HepG2 (cell line): Measurements from ENCODE around the gene ECE2. TPM values are rescaled to one million over a fixed set of nuclear protein-coding genes. Genes with fewer than 3 reads are reported as not detected.

ENCODE experiments used
- ATAC-seq: fragments of 200-7000 bp; cut with Tn5 transposase; 3 replicates; pipeline ENCODE4 v1.9.1; 2020; ENCODE audit warnings: mild to moderate bottlenecking, moderate library complexity
- BruUV-seq: library from RNA; stranded (reverse); fragments of 400-500 nt; replicated peaks from 2 replicates; lab custom pipeline; 2021; lab: Mats Ljungman, UMichigan
- CTCF ChIA-PET: fragments of 300-600 bp; formaldehyde crosslinking; extraction: SDS; loops from one replicate; lab custom pipeline; 2021; ENCODE audit warnings: low total read pairs, inconsistent platforms, low intra/inter-chr PET ratio; lab: Yijun Ruan, JAX
- POLR2A ChIA-PET: fragments of 350-600 bp; sonication (Branson Sonifier 250); formaldehyde crosslinking; loops from one replicate; lab custom pipeline; 2020; ENCODE audit warnings: antibody characterized with exemption, inconsistent platforms; lab: Yijun Ruan, JAX
- DNase-seq: peaks from one replicate; pipeline ENCODE4 v3.0.0-alpha.2; 2015; ENCODE audit warnings: low spot score
- FAIRE-seq: peaks from 3 replicates; lab custom pipeline; 2011; peaks lifted over from hg19 to GRCh38; lab: Jason Lieb, UNC
- H2AFZ ChIP-seq: one replicate; pipeline ENCODE4 v1.6.1; 2011; ENCODE audit warnings: low read length, inconsistent platforms
- H3K27ac ChIP-seq: fragments of 300-600 bp; 3 replicates; pipeline ENCODE4 v1.8.0; 2011; ENCODE audit warnings: mixed run types, mild to moderate bottlenecking, mixed read lengths, low read length, inconsistent platforms; ENCODE audit not compliant: insufficient read depth; ENCODE audit errors: extremely low read length
- H3K27me3 ChIP-seq, 2 experiments: fragments of 200-600 bp in 1 of 2; 2 replicates in 1 of 2; 3 replicates in 1 of 2; pipeline versions ENCODE4 v1.6.0 to v1.8.0; 2011; ENCODE audit warnings: low read length in 2 of 2, mild to moderate bottlenecking in 2 of 2, moderate library complexity in 2 of 2, inconsistent platforms in 1 of 2; ENCODE audit not compliant: insufficient read depth in 2 of 2, control insufficient read depth in 1 of 2
- H3K36me3 ChIP-seq, 2 experiments: fragments of 200-600 bp in 1 of 2; replicated peaks in 1 of 2; 2 replicates in 1 of 2; 3 replicates in 1 of 2; pipeline versions ENCODE4 v1.5.1 to v1.8.0; 2011; ENCODE audit warnings: low read length in 2 of 2, inconsistent platforms in 1 of 2; ENCODE audit not compliant: insufficient read depth in 2 of 2, control insufficient read depth in 1 of 2
- H3K4me1 ChIP-seq: 2 replicates; pipeline ENCODE4 v1.5.1; 2012; ENCODE audit warnings: low read length, inconsistent platforms; ENCODE audit not compliant: insufficient read depth
- H3K4me2 ChIP-seq: 2 replicates; pipeline ENCODE4 v1.6.0; 2011; ENCODE audit warnings: low read depth, low read length, inconsistent platforms
- H3K4me3 ChIP-seq, 3 experiments: fragments of 200-600 bp in 1 of 3; sonication (generic), shearing (Covaris generic) in 1 of 3; replicated peaks in 1 of 3; 2 replicates each; pipeline ENCODE4 v1.5.1; 2011 to 2016; ENCODE audit warnings: low read length in 3 of 3, inconsistent platforms in 2 of 3, low read depth in 2 of 3, mild to moderate bottlenecking in 2 of 3, control low read depth in 1 of 3, mixed read lengths in 1 of 3; ENCODE audit not compliant: insufficient read depth in 1 of 3
- H3K79me2 ChIP-seq: one replicate; pipeline ENCODE4 v1.6.1; 2011; ENCODE audit warnings: low read length, inconsistent platforms; ENCODE audit not compliant: insufficient read depth
- H3K9ac ChIP-seq: 2 replicates; pipeline ENCODE4 v1.6.0; 2011; ENCODE audit warnings: mild to moderate bottlenecking, low read depth, low read length, inconsistent platforms; ENCODE audit not compliant: insufficient read depth
- H3K9me3 ChIP-seq: 2 replicates; pipeline ENCODE4 v1.5.1; 2012; ENCODE audit warnings: mild to moderate bottlenecking, low read length
- H4K20me1 ChIP-seq: 2 replicates; pipeline ENCODE4 v1.6.0; 2011; ENCODE audit warnings: inconsistent platforms, mild to moderate bottlenecking, low read length, moderate library complexity; ENCODE audit not compliant: insufficient read depth
- BATF2 ChIP-seq: sonication (generic); formaldehyde crosslinking; IDR thresholded peaks from 2 replicates; pipeline ENCODE4 v1.8.0; 2022; ENCODE audit warnings: mild to moderate bottlenecking, missing genetic modification reagents, moderate library complexity
- CCDC6 ChIP-seq: sonication (generic); formaldehyde crosslinking; IDR thresholded peaks from 2 replicates; pipeline ENCODE4 v1.8.1; 2022; ENCODE audit warnings: mild to moderate bottlenecking, missing genetic modification reagents, moderate library complexity
- FOXC1 ChIP-seq: sonication (generic); formaldehyde crosslinking; IDR thresholded peaks from 2 replicates; pipeline ENCODE4 v1.8.0; 2022; ENCODE audit warnings: mild to moderate bottlenecking, missing genetic modification reagents, borderline replicate concordance
- HDAC1 ChIP-seq: sonication (generic); formaldehyde crosslinking; IDR thresholded peaks from 2 replicates; pipeline ENCODE4 v1.5.1; 2020; ENCODE audit warnings: mild to moderate bottlenecking, missing genetic modification reagents
- MYC ChIP-seq: sonication (generic); formaldehyde crosslinking; IDR thresholded peaks from 2 replicates; pipeline ENCODE4 v1.9.0; 2021; ENCODE audit warnings: missing genetic modification reagents, borderline replicate concordance
- SRY ChIP-seq: sonication (generic); formaldehyde crosslinking; IDR thresholded peaks from 2 replicates; pipeline ENCODE4 v1.8.0; 2022; ENCODE audit warnings: mild to moderate bottlenecking, missing genetic modification reagents
- ZBTB37 ChIP-seq: sonication (generic); formaldehyde crosslinking; IDR thresholded peaks from 2 replicates; pipeline ENCODE4 v1.4.0; 2020; ENCODE audit warnings: mild to moderate bottlenecking, missing genetic modification reagents
- ZC3H13 ChIP-seq: sonication (generic); formaldehyde crosslinking; IDR thresholded peaks from 2 replicates; pipeline ENCODE4 v1.8.1; 2023; ENCODE audit warnings: mild to moderate bottlenecking, missing genetic modification reagents, moderate library complexity
- WGBS: methylation state at CpG from one replicate; pipeline ENCODE4 v1.1.6; 2017; ENCODE audit warnings: low lambda C conversion rate; 5-methylcytosine and 5-hydroxymethylcytosine counted together
- in situ Hi-C: cut with HindIII; loops from 2 replicates; pipeline ENCODE4 v1.10.0; 2017; ENCODE audit warnings: low pct_unique_long_range_greater_than_20kb; ENCODE audit not compliant: extremely low pct_ligation_motif_present
- intact Hi-C: fragments of 100-400 bp; cut with micrococcal nuclease; formaldehyde crosslinking; loops from one replicate; pipeline ENCODE4 v1.10.0; 2022; ENCODE audit not compliant: unreplicated experiment
- polyA plus RNA-seq, 8 experiments: library from polyadenylated mRNA; depleted of rRNA in 3 of 8; stranded (reverse) in 7 of 8; unstranded in 1 of 8; fragments of >200 nt; fragmentation: Illumina TruSeq in 4 of 8; extraction: Trizol in 4 of 8; gene quantifications; 2 replicates each; pipeline versions ENCODE4 v1.2.1 to v1.2.3, GENCODE V29; 2011 to 2016; ENCODE audit warnings: low read depth in 4 of 8, missing spikeins in 1 of 8, mixed read lengths in 1 of 8; ENCODE audit not compliant: insufficient read depth in 1 of 8
- total RNA-seq, 5 experiments: library from RNA; depleted of rRNA; stranded (reverse); fragments of >200 nt; fragmentation: Illumina TruSeq; extraction: Trizol; gene quantifications; 2 replicates each; pipeline ENCODE4 v1.2.3, GENCODE V29; 2016; ENCODE audit warnings: low read depth in 1 of 5

ECE2 gene
- total and polyA plus RNA-seq, 2 of the 13 experiments (the other 11 are each of a cell fraction or from before 2014, with no cell fraction given) = not detected

GRCh38 chr3:184239221-184239620, 36.6 kb upstream of the ECE2 start:
- Histone ChIP-seq H3K27ac (no peak overlapping the region), H3K4me2 (no peak overlapping the region), H3K36me3 (peaks cover 9 to 12% of the 10 kb centered on the region in 2 experiments), H3K4me1 (peaks cover 24% of the 10 kb centered on the region), H3K9ac (no peak overlapping the region), H3K79me2 (no peaks in the 10 kb centered on the region), H3K4me3 (no peak overlapping the region), H3K9me3 (no peaks in the 10 kb centered on the region), H4K20me1 (peaks cover 4% of the 10 kb centered on the region), H3K27me3 (peaks cover 8 to 46% of the 10 kb centered on the region in 2 experiments; a peak in 4 of 5 replicates)
- POLR2A ChIA-PET = interaction anchor here (1.3 kb wide), 1 partner anchor 12 kb away, joined by 3 read pairs; no protein-coding TSS in a partner anchor
- ATAC-seq (no peak), FAIRE-seq (no peak)
- CTCF ChIA-PET = no interaction called here
- 14% methylated on average over 1 of the region's 8 CpGs for WGBS
- in situ Hi-C loops = no loop called here
- no peak for TF ChIP-seq ZBTB37
- no peak for TF ChIP-seq BATF2 (CRISPR knock-in tag)
- TF ChIP-seq FOXC1 (CRISPR knock-in tag) = no peak
- no peak for TF ChIP-seq SRY (CRISPR knock-in tag)
- TF ChIP-seq HDAC1 (CRISPR knock-in tag) = no peak
- no peak for TF ChIP-seq MYC
- TF ChIP-seq CCDC6 (CRISPR knock-in tag) = no peak
- TF ChIP-seq ZC3H13 (CRISPR knock-in tag) = no peak
- TF ChIP-seq, all 625 proteins: peak for 0
- DNase-seq = no peak
- no peak overlapping the region for H2AFZ ChIP-seq
- intact Hi-C loops = no loop called here
- BruUV-seq = no TSS peak
